Stimulated activated memory B cell treated with anti-CD40 and anti-IgM and Interleukin-4, amounts not matched to agents 10 μg/mL and 1 μg/mL and 100 μg/mL, for 72 hours (primary cell): ENCODE measurements around the gene C1QTNF12.

Experiments used
- ATAC-seq: fragments of 150-1000 bp; cut with Tn5 transposase; 2 replicates; pipeline ENCODE4 v1.10.0; 2021
- H3K27ac Mint-ChIP-seq: one replicate; pipeline ENCODE4 v1.8.0; 2022; ENCODE audit warnings: mild to moderate bottlenecking, mixed read lengths
- H3K27me3 Mint-ChIP-seq: one replicate; pipeline ENCODE4 v1.8.0; 2022; ENCODE audit warnings: mixed read lengths
- H3K36me3 Mint-ChIP-seq: one replicate; pipeline ENCODE4 v1.8.0; 2022; ENCODE audit warnings: mixed read lengths
- H3K4me1 Mint-ChIP-seq: one replicate; pipeline ENCODE4 v1.8.0; 2022; ENCODE audit warnings: mixed read lengths
- H3K4me3 Mint-ChIP-seq: one replicate; pipeline ENCODE4 v1.8.0; 2022; ENCODE audit warnings: mild to moderate bottlenecking, moderate library complexity, mixed read lengths
- H3K9me3 Mint-ChIP-seq: one replicate; pipeline ENCODE4 v1.8.0; 2022; ENCODE audit warnings: mixed read lengths

Gene C1QTNF12

DNA sequence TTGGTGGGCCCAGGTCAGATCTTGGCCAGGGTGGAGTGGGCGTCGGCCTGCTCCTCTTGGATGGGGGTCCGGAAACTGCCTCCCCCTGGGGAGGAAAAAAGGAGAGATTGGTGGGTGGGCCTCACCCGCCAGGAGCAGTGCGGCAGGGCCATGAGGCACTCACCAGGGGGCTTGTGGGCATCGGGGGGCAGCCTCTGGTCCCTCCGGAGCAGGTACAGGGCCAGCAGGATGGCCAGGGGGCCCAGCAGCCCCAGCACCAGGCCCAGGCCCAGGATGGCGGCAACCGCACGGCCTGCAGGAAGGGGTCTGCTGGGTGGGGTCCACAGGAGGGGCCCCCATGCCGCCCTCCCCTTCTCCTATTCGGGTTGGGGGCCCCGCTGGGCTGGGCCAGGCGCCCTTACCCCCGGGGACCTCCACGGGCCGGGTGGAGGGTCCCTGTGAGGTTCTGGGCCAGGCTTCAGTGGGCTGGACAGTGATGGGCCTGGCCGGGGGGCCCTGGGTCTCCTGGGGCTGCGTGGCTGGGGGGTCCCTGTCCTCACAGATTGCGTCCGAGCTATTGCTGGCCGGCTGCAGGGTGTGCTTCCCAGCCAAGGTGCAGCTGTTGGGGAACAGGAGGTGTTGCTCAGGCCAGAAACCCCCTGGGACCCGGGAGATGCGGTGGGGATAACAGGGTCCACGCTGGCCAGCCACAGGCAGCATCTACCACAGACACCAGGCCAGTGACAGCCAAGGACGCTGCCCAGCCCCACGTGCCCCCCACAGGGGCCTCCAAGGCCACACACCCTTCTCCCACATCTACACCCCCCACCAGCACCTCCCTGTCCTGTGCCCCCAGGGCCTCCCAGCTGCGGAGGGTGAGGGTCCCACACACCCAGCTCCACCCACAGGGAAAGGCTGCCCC, 34.7 kb downstream of the C1QTNF12 start:
- H3K4me1 Mint-ChIP-seq, result peaks cover 71% of the 10 kb centered on the region
- peak overlapping the region; percentile 53 for H3K27ac Mint-ChIP-seq
- H3K4me3 Mint-ChIP-seq, result peak overlapping the region; percentile 57
- H3K9me3 Mint-ChIP-seq, result no peaks in the 10 kb centered on the region
- H3K36me3 Mint-ChIP-seq, result peaks cover 14% of the 10 kb centered on the region
- no peak for ATAC-seq
- peaks cover 8% of the 10 kb centered on the region for H3K27me3 Mint-ChIP-seq

DNA sequence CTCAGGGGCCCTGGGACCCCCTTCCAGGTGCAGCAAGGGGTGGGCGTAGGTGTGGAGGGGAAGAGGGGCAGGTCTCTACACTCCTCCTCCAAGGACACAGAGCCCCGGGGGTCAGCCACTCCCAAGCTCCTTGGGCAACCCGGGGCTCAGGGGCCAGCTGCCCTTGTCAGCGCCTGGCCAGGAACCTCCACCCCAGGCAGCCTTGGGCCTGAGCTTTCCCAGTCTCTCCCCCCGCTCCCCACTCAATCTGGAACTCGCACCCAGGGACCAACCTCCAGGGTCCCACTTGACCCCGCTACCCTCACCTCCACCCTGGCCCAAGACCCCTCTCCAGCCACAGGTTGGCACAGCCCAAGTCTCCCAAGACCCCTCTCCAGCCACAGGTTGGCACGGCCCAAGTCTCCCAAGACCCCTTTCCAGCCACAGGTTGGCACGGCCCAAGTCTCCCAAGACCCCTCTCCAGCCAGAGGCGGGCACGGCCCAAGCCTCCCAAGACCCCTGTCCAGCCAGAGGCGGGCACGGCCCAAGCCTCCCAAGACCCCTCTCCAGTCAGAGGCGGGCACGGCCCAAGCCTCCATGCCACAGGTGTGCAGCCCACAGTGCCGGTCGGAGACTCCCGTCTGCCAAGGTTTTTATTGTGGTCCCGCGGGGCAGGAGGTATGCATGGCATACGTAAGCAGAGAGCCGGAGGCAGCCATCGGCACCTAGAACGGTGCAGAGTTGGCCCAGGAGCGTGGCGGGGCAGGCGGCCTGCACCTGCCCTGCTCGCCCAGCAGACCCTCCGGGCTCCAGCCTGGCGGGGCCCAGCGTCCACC, 35.6 kb downstream of the C1QTNF12 start:
- H3K4me1 Mint-ChIP-seq, result peaks cover 69% of the 10 kb centered on the region
- H3K9me3 Mint-ChIP-seq, result no peaks in the 10 kb centered on the region
- H3K36me3 Mint-ChIP-seq, result peaks cover 6% of the 10 kb centered on the region
- peak overlapping the region; percentile 7 for H3K4me3 Mint-ChIP-seq
- peak overlapping the region; percentile 53 for H3K27ac Mint-ChIP-seq
- peaks cover 8% of the 10 kb centered on the region for H3K27me3 Mint-ChIP-seq
- no peak for ATAC-seq

DNA sequence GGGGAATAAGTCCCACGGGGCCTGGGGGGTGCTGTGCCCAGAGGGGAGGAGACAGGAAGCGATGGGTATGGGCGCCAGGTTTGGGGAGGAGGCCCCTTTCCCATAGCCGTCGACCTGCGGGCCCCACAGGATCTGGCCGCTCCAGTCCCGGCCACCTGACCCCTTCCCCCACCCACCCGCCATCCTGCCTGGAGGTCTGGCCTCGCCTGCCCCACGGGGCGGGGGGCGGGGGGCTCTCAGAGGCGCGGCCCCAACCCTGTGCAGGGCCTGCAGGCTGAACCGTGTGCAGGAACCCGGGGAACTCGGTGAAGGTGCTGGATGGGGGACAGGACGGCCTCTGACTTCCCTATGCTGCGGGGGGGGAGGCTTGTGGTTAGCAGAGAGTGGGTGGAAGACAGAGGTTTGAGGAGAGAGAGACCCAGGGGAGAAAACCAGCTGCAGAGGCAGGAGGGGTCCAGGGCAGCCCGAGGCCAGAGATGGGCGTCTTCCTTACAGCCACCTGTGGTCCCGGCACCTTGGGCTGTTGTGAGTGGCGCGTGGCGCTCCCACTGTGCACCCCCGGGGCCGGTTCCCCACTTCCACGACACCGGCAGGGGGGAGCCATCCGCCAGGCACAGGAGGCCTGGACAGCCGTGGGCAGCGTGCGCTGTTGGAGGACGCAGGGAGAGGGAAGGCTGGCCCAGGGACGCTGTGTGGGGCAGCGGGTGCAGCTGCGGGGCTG, 37.6 kb downstream of the C1QTNF12 start:
- H3K9me3 Mint-ChIP-seq, result no peaks in the 10 kb centered on the region
- H3K27me3 Mint-ChIP-seq, result peaks cover 8% of the 10 kb centered on the region
- H3K4me3 Mint-ChIP-seq, result peak overlapping the region; percentile 61
- peak overlapping the region; percentile 90 for H3K27ac Mint-ChIP-seq
- peak; percentile 42 for ATAC-seq
- H3K4me1 Mint-ChIP-seq, result peaks cover 68% of the 10 kb centered on the region
- peaks cover 6% of the 10 kb centered on the region for H3K36me3 Mint-ChIP-seq

DNA sequence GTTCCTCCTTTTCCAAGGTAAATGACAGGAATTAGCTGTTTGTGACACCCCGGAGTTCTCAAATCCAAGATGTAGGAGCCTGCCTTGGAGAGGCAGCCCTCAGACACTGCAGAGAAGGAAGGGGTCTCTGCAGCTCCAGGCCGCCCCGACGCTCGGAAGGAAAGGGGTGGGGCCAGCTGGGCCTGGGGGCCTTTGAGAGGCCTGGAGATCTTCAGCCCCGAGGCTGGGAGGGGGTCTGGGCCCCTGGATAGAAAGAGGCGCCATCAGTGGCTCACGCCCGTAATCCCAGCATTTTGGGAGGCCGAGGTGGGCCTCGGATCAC, 39.0 kb downstream of the C1QTNF12 start:
- Mint-ChIP-seq H3K4me3 (peak overlapping the region; percentile 84), H3K27ac (peak overlapping the region; percentile 90)

DNA sequence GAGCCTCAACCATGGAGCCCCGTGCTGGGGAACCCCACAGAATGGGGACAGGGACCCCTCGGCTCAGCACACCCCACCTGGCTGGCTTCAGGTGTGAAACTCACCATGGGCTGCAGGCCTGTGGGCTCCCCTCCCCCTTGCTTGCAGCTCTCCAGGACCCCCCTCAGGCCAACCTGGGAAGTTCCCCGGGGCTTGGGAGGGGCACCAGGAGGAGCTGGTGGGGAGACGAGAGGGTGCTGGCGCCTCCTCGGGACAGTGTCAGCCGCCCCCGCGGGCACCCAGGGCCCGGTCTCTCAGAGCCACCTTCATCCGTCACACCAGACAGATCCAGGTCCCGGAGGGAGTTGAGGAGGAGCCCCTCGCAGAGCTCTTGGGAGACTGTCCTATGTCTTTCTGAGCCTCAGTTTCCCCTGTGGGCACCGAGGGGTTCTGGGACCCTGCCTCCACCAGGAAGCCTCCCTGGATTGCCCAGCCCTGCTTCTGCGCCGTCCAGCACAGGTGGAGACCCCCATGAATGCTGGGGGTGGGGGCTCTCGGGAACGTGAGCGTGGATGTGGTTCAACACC, 39.5 kb downstream of the C1QTNF12 start:
- H3K4me1 Mint-ChIP-seq, result peaks cover 64% of the 10 kb centered on the region
- H3K36me3 Mint-ChIP-seq, result peaks cover 6% of the 10 kb centered on the region
- H3K27ac Mint-ChIP-seq, result peak overlapping the region; percentile 90
- peaks cover 8% of the 10 kb centered on the region for H3K27me3 Mint-ChIP-seq
- ATAC-seq, result peak; percentile 0
- H3K4me3 Mint-ChIP-seq, result peak overlapping the region; percentile 84
- no peaks in the 10 kb centered on the region for H3K9me3 Mint-ChIP-seq

More for the DNA sequence above, 39.0 kb downstream of the C1QTNF12 start:
- no peaks in the 10 kb centered on the region for H3K9me3 Mint-ChIP-seq
- peaks cover 8% of the 10 kb centered on the region for H3K27me3 Mint-ChIP-seq
- ATAC-seq, result no peak
- peaks cover 6% of the 10 kb centered on the region for H3K36me3 Mint-ChIP-seq
- H3K4me1 Mint-ChIP-seq, result peaks cover 68% of the 10 kb centered on the region

GRCh38 chr1:1206376-1206965, 40.1 kb downstream of the C1QTNF12 start, which contains the start of gene TNFRSF18:
Gene TNFRSF18 (minus strand): TSS chr1:1206592. CDS start chr1:1206571, 21 bp downstream.
- H3K4me1 Mint-ChIP-seq, result peaks cover 63% of the 10 kb centered on the region
- H3K27ac Mint-ChIP-seq, result peak within 1 kb of the TSS; percentile 90
- peak; percentile 50 for ATAC-seq
- no peaks in the 10 kb centered on the region for H3K9me3 Mint-ChIP-seq
- peaks cover 8% of the 10 kb centered on the region for H3K27me3 Mint-ChIP-seq
- H3K4me3 Mint-ChIP-seq, result peak within 1 kb of the TSS; percentile 84
- peaks cover 6% of the 10 kb centered on the region for H3K36me3 Mint-ChIP-seq

- no peaks in the 10 kb centered on the region for H3K9me3 Mint-ChIP-seq
- peaks cover 2% of the 10 kb centered on the region for H3K27me3 Mint-ChIP-seq
- H3K4me3 Mint-ChIP-seq, result peak overlapping the region; percentile 84
- H3K36me3 Mint-ChIP-seq, result peaks cover 2% of the 10 kb centered on the region
- peaks cover 57% of the 10 kb centered on the region for H3K4me1 Mint-ChIP-seq
- peak overlapping the region; percentile 82 for H3K27ac Mint-ChIP-seq
- ATAC-seq, result no peak
Measured at GRCh38 chr1:1205769-1206375, 40.6 kb downstream of the C1QTNF12 start.

DNA sequence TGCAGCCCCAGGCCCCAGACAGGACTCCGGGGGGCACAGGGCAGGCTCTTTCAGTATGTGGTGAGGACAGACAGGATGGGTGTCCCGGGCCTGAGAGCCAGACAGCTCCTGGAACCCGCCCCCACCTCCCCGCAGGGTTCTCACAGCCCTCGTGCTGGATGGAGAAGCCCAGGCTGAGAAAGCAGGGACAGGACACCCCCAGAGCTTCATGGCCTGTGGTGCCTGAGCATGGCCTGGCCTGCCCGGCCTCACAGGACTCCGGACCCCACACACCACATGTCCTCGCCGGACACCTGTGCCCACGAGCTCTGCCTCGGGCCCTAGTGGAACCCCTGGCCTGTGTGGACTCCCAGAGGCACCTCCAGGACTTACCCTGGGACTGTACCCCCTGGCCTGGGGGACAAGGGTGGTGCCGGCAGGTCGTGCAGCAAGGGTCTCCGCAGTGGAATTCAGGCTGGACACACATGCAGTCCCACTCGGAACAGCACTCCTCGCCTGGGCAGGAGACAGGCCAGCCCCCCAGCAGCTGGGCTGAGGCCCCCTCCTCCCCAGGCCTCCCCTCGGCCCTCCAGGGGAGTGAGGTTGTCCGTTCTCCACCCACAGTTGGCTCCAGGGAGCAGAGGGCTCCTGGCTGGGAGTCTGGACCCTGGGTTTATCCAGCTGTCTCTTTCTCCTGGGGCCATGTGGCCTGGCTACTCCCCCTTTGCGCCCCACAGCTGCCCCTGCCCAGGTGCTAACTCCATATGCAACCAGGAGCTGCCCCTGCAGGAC, 41.3 kb downstream of the C1QTNF12 start:
- peaks cover 8% of the 10 kb centered on the region for H3K27me3 Mint-ChIP-seq
- H3K4me1 Mint-ChIP-seq, result peaks cover 61% of the 10 kb centered on the region
- peak overlapping the region; percentile 82 for H3K27ac Mint-ChIP-seq
- H3K9me3 Mint-ChIP-seq, result no peaks in the 10 kb centered on the region
- peak overlapping the region; percentile 84 for H3K4me3 Mint-ChIP-seq
- ATAC-seq, result no peak
- no peaks in the 10 kb centered on the region for H3K36me3 Mint-ChIP-seq

- Mint-ChIP-seq H3K4me3 (peak overlapping the region; percentile 84), H3K27me3 (peaks cover 8% of the 10 kb centered on the region), H3K4me1 (peaks cover 61% of the 10 kb centered on the region), H3K36me3 (no peaks in the 10 kb centered on the region), H3K9me3 (no peaks in the 10 kb centered on the region), H3K27ac (peak overlapping the region; percentile 82)
- no peak for ATAC-seq
Measured at GRCh38 chr1:1204425-1204920, 42.0 kb downstream of the C1QTNF12 start.

DNA sequence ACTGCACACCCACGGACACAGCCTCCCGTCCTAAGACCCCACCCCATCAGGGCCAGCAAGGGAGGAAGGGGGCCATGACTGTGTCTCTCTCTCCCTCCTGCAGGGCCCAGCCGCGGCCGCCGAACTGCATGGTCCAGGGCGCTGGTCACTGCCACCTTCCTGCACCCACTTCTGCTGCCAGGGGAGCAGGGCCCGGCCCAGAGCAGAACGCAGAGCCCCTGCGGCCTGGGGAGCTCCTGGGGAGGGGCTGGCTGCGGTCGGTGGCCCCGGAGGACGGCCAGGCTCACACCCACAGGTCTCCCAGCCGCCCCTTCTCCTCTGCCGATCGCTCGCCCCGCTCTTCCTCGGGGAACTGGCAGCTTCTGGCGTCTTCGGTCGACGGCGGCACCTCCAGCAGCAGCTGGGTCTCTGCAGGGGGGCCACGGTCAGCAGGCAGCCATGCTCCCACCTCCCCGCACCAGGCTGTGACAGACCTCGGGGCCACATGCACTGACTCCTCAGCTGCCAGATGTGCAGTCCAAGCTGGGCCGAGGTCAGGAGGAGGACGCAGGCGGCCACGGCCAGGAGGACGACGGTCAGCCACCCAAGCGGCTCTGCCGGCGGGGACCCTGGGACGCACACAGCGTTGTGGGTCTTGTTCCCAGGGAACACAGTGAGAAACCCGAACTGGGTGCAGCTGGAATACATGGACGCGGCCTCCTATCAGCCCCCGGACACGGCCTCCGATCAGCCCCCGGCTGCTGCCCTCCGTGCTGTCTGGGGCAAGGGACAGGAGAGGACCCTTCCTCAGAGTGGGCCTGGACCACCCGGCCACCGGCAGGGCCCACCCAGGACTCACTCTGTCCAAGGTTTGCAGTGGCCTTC, 42.7 kb downstream of the C1QTNF12 start:
- no peaks in the 10 kb centered on the region for H3K9me3 Mint-ChIP-seq
- H3K4me3 Mint-ChIP-seq, result no peak overlapping the region
- H3K36me3 Mint-ChIP-seq, result no peaks in the 10 kb centered on the region
- peaks cover 8% of the 10 kb centered on the region for H3K27me3 Mint-ChIP-seq
- H3K4me1 Mint-ChIP-seq, result peaks cover 58% of the 10 kb centered on the region
- H3K27ac Mint-ChIP-seq, result peak overlapping the region; percentile 82
- no peak for ATAC-seq

- Mint-ChIP-seq H3K27ac (peak overlapping the region; percentile 52), H3K4me3 (no peak overlapping the region), H3K4me1 (peaks cover 50% of the 10 kb centered on the region)
Measured at GRCh38 chr1:1202831-1203560, 43.5 kb downstream of the C1QTNF12 start.

More at GRCh38 chr1:1202831-1203560, 43.5 kb downstream of the C1QTNF12 start:
- ATAC-seq, result no peak
- Mint-ChIP-seq H3K36me3 (no peaks in the 10 kb centered on the region), H3K9me3 (no peaks in the 10 kb centered on the region), H3K27me3 (peaks cover 8% of the 10 kb centered on the region)
